Stimulated activated naive CD4-positive, alpha-beta T cell treated with Interleukin-2 at 50 U/mL for 16 hours (primary cell): ENCODE data around the gene TGFBI.

Experiments
- DNase-seq: peaks from one replicate; lab custom pipeline; 2025; lab: John Stamatoyannopoulos, UW

TGFBI gene

DNA sequence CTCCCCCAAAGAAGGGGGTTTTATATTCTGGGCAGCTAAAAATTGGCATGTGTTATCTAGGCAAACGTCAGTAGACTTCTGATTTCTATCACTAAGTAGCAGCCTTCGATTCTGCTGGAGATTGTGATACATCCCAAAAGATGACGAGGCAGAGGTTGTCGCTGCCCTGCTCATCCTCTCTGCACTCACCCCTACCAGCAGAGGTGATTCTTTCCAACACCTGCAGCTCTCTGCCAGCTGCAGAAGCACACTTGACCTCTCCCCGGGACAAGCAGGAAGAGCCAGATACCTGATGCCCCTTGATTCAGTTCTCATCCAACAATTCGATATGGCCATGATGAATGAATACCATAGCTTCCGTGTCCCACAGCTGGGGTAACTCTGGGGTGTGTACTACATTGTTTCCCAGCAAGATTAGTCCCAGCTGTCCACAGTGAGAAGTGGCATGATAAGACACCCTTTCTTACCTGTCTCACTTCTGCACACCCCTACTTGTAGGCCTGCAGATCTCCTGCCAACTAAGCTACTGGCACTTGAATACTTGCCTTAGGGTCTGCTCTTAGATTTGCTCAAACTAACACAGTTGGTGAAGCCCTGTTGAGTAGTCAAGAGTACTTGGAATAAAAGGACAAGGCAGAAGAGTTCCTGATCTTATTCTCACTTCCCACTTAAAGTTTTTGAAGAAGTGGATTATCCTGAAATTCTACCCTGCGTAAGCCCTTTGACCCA lies 66.3 kb downstream of the TGFBI start:
- DNase-seq = no peak

DNA sequence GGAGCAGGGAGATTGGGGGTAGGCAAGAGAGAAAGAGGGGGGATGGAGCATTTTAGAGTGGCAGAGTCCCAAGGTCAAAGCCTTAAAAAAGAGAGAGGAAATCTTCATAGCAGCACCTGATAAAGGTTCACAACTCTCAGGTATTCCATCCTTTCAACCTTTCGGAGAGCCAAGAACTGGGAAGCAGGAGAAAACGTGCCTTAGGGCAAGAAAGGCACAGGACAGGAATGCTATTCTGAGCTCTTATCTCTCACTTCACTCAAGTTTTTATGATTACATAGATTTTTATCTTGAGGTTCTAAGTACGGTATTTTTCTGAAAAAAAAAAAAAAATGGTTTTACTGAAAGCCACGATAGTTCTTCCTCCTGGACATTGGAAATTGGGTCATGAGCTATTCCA lies 69.4 kb downstream of the TGFBI start:
- DNase-seq = no peak

DNA sequence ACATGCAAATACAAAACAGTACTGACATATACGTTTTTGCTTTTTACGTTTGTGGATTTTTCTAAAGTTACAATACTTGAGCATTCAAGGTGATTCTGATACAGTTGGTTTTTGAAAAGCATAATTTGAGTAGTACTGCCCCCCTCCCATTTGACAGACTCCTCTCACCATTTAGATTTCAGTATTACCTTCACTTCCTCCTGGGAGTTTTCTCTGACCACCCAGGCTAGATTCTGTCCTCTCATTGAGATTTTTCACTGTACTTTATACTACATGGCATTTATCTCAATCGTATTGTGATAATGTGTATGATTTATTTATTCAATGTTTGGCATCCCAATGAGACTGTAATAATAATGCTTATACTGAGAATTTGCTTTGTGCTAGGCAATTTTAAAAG lies 71.1 kb downstream of the TGFBI start:
- no peak for DNase-seq

DNA sequence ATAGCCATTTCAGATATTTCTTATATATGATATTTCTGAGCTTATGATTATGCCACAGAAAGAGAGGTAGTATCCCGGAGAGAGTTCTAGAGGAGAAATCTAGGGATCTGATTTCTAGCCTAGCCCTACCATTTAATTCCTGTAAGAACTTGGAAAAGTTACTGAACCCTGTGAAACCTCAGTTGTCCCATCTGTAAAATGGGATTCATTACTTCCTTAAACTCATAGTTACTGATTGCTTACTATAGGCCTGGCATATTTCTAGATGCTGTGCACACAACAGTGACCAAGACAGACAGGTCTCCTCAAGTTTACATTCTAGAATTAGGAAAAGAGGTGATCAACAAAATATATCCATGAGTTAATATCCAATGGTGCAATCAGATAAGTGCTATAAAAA lies 73.1 kb downstream of the TGFBI start:
- no peak for DNase-seq

DNA sequence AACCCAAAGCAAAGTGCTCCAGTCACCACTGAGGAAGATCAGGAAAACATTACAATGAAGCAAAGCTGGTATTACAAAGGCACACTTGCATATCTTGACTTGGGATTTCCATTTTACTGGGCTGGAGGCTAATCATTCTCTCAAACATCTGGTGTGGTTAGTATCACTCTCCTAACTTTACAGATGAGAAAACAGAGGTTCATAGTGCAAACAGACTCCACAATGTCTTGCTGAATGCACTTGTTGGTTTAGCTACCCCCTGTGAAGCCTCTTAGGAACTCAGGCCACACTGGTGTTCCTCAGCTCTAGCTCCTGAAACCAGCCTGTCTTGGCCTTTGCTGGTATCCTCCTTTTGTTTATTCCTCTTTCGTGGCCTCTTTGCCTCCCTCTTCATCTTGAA lies 74.3 kb downstream of the TGFBI start:
- no peak for DNase-seq

DNA sequence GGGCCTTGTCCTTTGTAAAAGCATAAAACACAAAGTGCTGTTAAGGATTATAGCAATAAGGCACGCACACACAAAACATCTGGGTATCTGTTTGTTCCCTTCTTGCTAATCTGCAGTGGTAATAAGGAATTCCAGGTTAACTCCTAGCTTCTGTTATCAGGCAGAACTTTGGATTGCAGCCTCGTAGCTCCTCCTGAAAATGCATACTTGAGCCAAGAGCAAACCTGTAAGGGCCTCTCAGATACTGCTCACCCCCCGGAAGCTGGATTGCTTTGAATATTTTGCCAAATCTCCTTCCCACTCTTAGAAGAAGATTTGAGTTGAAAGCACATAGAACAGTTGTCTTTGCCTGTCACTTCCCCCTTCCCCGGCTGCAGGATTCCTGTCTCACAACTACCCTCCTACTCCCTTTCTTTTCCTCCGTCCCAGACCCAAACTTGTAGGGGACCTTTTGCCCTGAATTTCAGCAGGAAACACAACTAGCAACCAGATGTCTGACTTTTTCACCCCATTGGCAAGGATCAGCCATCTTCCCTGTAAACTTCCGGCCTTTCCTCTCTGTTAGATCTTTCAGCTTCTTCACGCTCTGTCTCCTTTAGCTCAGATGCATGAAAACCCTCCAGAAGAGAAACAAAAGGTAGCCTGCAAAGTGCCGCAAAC lies 75.6 kb downstream of the TGFBI start:
- no peak for DNase-seq

DNA sequence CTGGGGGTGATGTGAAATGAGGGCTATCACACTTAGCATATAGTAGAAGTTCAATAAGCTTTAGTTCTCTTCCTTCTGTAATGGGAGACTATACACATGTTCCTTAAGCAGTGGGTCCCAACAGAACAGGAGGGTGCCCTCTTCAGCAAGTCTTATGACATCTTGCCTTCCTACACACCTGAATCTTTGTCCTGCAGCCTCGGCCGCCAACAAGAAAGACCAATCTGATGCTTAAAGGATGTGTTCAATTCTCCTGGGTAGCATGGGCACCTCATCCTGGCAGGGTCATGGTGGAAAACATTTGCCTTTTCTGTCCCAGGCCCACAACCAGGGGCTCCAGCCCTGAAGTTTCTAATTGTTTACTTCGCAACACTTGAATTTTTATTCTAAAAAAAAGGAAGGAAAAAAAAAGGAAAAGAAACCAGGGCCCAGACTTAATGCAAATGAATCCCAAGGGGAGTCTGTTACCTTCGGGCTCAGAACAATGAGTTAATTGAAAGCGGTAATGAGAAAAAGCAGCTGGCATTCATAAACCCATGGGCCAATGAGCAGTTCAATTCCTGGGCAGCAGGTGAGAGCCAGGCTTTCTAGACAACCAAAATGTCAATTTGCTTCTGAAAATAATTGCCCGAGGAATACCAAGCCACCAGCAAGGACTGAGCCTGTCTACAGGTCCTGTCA lies 77.7 kb downstream of the TGFBI start:
- DNase-seq = no peak

DNA sequence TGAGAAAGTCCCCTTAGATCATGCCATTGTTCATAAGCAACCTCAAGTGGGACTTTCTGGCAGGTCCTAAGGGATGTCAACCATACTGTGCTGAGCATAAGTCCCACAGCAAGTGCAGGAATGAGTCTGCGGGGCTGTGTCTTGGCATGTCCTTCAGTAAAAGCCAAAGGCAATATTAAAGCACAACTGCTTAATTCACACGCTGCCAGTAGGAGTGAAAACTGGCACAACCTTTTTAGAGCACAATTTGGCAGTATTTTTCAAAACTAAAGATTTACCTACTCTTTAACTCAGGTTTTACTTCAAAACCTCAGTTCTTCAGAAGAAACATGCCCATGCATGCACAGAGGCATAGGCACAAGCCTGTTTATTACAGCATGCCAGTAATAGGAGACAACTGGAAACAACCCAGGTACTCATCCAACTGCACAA lies 79.4 kb downstream of the TGFBI start:
- no peak for DNase-seq

DNA sequence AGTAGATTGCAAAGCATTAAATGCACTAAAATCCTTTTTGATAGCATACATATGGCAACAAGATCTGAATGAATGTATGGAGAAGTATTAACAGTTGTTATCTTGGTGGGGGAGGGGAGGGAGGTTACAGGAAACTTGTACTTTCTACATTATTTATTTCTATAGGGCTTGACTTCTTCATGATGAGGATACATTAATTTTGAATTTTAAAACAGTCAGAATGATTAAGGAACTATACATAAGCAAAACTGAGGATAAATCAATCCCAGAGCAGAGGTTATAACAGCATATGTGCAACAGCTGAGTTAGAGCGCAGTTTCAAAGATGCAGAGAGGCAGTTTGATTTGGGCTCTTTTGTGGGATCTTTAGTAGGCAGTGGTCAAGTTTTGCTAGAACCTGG lies 80.0 kb downstream of the TGFBI start:
- DNase-seq = no peak

DNA sequence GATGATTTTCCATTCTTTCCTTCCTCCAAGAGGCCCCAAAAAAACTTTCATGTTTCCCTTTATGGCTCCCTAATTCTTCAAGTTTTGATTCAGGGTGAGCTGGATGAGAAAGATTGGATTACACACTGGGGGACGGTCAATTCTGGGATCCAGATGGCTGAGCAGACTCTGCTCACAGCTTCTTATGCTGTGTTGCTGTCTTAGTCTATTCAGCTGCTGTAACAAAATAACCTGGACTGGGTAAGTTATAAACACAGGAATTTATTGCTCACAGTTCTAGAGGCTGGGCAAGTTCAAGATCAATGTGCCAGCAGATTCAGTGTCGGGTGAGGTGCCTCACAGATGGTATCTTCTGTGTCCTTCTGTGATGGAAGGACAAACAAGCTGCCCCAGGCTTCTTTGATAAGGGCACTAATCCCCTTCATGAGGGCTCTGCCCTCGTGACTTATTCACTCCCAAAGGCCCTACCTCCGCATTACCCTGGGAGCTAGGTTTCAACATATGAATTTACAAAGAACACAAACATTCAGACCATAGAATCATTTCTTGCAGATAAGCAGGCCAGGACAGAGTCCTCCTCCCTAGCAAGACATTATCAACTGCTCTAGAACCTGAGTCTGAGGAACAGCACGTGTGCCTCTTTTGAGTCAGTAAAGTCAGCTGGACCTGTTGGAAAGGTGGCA lies 80.8 kb downstream of the TGFBI start:
- no peak for DNase-seq
